SK-N-SH treated with all-trans-retinoic acid at 6 μM for 48 hours (cell line): ENCODE data around the gene AGTRAP.

ENCODE experiments used
- ATAC-seq: fragments of 200-7000 bp; cut with Tn5 transposase; 3 replicates; pipeline ENCODE4 v1.9.1; 2020; ENCODE audit warnings: mild to moderate bottlenecking, moderate library complexity
- ARNTL ChIP-seq: fragments of 450-650 bp; formaldehyde crosslinking; IDR thresholded peaks from 2 replicates; pipeline ENCODE4 v1.5.0; 2020; ENCODE audit warnings: low read depth, mild to moderate bottlenecking, moderate library complexity, borderline replicate concordance
- CREB5 ChIP-seq: fragments of 250-450 bp; sonication (Bioruptor Pico); IDR thresholded peaks from 2 replicates; pipeline ENCODE4 v1.5.1; 2020; ENCODE audit warnings: low read depth, mild to moderate bottlenecking, moderate library complexity
- CSDC2 ChIP-seq: fragments of 250-450 bp; sonication (Bioruptor Pico); IDR thresholded peaks from 2 replicates; pipeline ENCODE4 v1.5.0; 2020; ENCODE audit warnings: mild to moderate bottlenecking, moderate library complexity
- CSRNP3 ChIP-seq: fragments of 250-450 bp; sonication (Bioruptor Pico); IDR thresholded peaks from 2 replicates; pipeline ENCODE4 v1.5.1; 2021; ENCODE audit warnings: mild to moderate bottlenecking, moderate library complexity
- ESRRG ChIP-seq: fragments of 250-450 bp; sonication (Bioruptor Pico); IDR thresholded peaks from 2 replicates; pipeline ENCODE4 v1.6.1; 2021; ENCODE audit warnings: mild to moderate bottlenecking
- ISL1 ChIP-seq: fragments of 250-450 bp; sonication (Bioruptor Pico); IDR thresholded peaks from 2 replicates; pipeline ENCODE4 v2.1.2; 2022; ENCODE audit warnings: mild to moderate bottlenecking, moderate library complexity
- PATZ1 ChIP-seq: fragments of 250-450 bp; sonication (Bioruptor Pico); IDR thresholded peaks from 2 replicates; pipeline ENCODE4 v1.8.0; 2020; ENCODE audit warnings: mild to moderate bottlenecking, moderate library complexity, borderline replicate concordance
- POU6F1 ChIP-seq: fragments of 250-450 bp; sonication (Bioruptor Pico); IDR thresholded peaks from 2 replicates; pipeline ENCODE4 v1.8.0; 2021; ENCODE audit warnings: low read depth, mild to moderate bottlenecking, moderate library complexity, borderline replicate concordance
- PPARA ChIP-seq: fragments of 250-450 bp; sonication (Bioruptor Pico); IDR thresholded peaks from 2 replicates; pipeline ENCODE4 v1.5.0; 2020; ENCODE audit warnings: mild to moderate bottlenecking, borderline replicate concordance
- RARB ChIP-seq: fragments of 250-450 bp; sonication (Bioruptor Pico); IDR thresholded peaks from 2 replicates; pipeline ENCODE4 v1.8.0; 2021; ENCODE audit warnings: mild to moderate bottlenecking, moderate library complexity
- SNAI2 ChIP-seq: fragments of 250-450 bp; sonication (Bioruptor Pico); IDR thresholded peaks from 2 replicates; pipeline ENCODE4 v1.5.0; 2020; ENCODE audit warnings: mild to moderate bottlenecking, moderate library complexity
- TCF4 ChIP-seq: fragments of 250-450 bp; sonication (Bioruptor Pico); IDR thresholded peaks from 2 replicates; pipeline ENCODE4 v1.8.0; 2021; ENCODE audit warnings: mild to moderate bottlenecking, moderate library complexity, borderline replicate concordance
- TOX ChIP-seq: fragments of 250-450 bp; sonication (Bioruptor Pico); IDR thresholded peaks from 2 replicates; pipeline ENCODE4 v1.8.0; 2021; ENCODE audit warnings: mild to moderate bottlenecking, moderate library complexity, borderline replicate concordance
- TSHZ2 ChIP-seq: fragments of 250-450 bp; sonication (Bioruptor Pico); IDR thresholded peaks from 2 replicates; pipeline ENCODE4 v1.5.0; 2020; ENCODE audit warnings: mild to moderate bottlenecking, moderate library complexity
- ZC3H10 ChIP-seq: fragments of 250-450 bp; sonication (Bioruptor Pico); IDR thresholded peaks from 2 replicates; pipeline ENCODE4 v1.5.1; 2021; ENCODE audit warnings: mild to moderate bottlenecking, moderate library complexity
- ZFP3 ChIP-seq: fragments of 250-450 bp; sonication (Bioruptor Pico); IDR thresholded peaks from 2 replicates; pipeline ENCODE4 v1.5.0; 2020; ENCODE audit warnings: mild to moderate bottlenecking, moderate library complexity
- ZFP30 ChIP-seq: fragments of 450-650 bp; formaldehyde crosslinking; IDR thresholded peaks from 2 replicates; pipeline ENCODE4 v1.5.0; 2022; ENCODE audit warnings: mild to moderate bottlenecking, moderate library complexity
- ZNF565 ChIP-seq: fragments of 450-650 bp; formaldehyde crosslinking; conservative IDR thresholded peaks from 2 replicates; pipeline ENCODE4 v1.5.0; 2020; ENCODE audit warnings: low read depth, mild to moderate bottlenecking, moderate library complexity
- ZNF70 ChIP-seq: fragments of 450-650 bp; formaldehyde crosslinking; IDR thresholded peaks from 2 replicates; pipeline ENCODE4 v1.5.0; 2020; ENCODE audit warnings: mild to moderate bottlenecking, moderate library complexity
- ZNF8 ChIP-seq: fragments of 450-650 bp; formaldehyde crosslinking; IDR thresholded peaks from 2 replicates; pipeline ENCODE4 v1.5.0; 2020; ENCODE audit warnings: mild to moderate bottlenecking, moderate library complexity

AGTRAP gene

GRCh38 chr1:11757047-11757446, 21.1 kb downstream of the AGTRAP start:
- ATAC-seq, result no peak
- TF ChIP-seq CSDC2 (no peak), ZFP3 (CRISPR knock-in tag) (no peak), ARNTL (CRISPR knock-in tag) (no peak), ESRRG (CRISPR knock-in tag) (no peak), ZFP30 (no peak), CSRNP3 (CRISPR knock-in tag) (no peak), TOX (CRISPR knock-in tag) (no peak), ISL1 (CRISPR knock-in tag) (no peak), CREB5 (no peak), ZNF8 (no peak), ZNF565 (CRISPR knock-in tag) (no peak), PPARA (no peak), SNAI2 (CRISPR knock-in tag) (no peak), ZC3H10 (CRISPR knock-in tag) (no peak), TCF4 (no peak)

- TF ChIP-seq ZNF565 (CRISPR knock-in tag), result no peak
- ATAC-seq, result no peak
Observed at GRCh38 chr1:11759791-11760190, 23.9 kb downstream of the AGTRAP start.

GRCh38 chr1:11761285-11761684, 25.3 kb downstream of the AGTRAP start:
- no peak for TF ChIP-seq PPARA
- TF ChIP-seq ZNF8, result no peak
- no peak for TF ChIP-seq ZNF565 (CRISPR knock-in tag)
- TF ChIP-seq TOX (CRISPR knock-in tag), result no peak
- TF ChIP-seq ZFP30, result no peak
- no peak for TF ChIP-seq TCF4
- TF ChIP-seq CSDC2, result no peak
- no peak for TF ChIP-seq TSHZ2
- no peak for TF ChIP-seq PATZ1 (CRISPR knock-in tag)
- no peak for TF ChIP-seq ZFP3 (CRISPR knock-in tag)
- no peak for TF ChIP-seq ARNTL (CRISPR knock-in tag)
- TF ChIP-seq ZC3H10 (CRISPR knock-in tag), result no peak
- TF ChIP-seq ESRRG (CRISPR knock-in tag), result no peak
- TF ChIP-seq ZNF70 (CRISPR knock-in tag), result no peak
- TF ChIP-seq RARB (CRISPR knock-in tag), result no peak
- no peak for TF ChIP-seq ISL1 (CRISPR knock-in tag)
- no peak for ATAC-seq

GRCh38 chr1:11761988-11762406, 26.1 kb downstream of the AGTRAP start, which contains the start of gene C1orf167:
Gene C1orf167, plus strand, starts transcription at chr1:11762193. Its CDS starts 2,208 bp downstream, at chr1:11764401.
- ATAC-seq, result no peak
- TF ChIP-seq ZNF565 (CRISPR knock-in tag) (no peak), CSDC2 (no peak), ISL1 (CRISPR knock-in tag) (no peak), POU6F1 (CRISPR knock-in tag) (no peak)
- TF ChIP-seq, all 23 proteins: peak for 0
